ENCODE data around the gene NPY5R.

GRCh38 chr4:163331629-163332376 is 11.9 kb upstream of the NPY5R start:
- TF ChIP-seq POLR2A (IDR thresholded peaks at IDR 0.05) (no peak), CTCF (IDR thresholded peaks at IDR 0.05) (no peak), POLR2AphosphoS5 (IDR thresholded peaks at IDR 0.05) (no peak), EP300 (IDR thresholded peaks at IDR 0.05) (no peak)

All from upper lobe of left lung (tissue), 4 donors.